Activated CD4-positive, CD25-positive, alpha-beta regulatory T cell (primary cell): ENCODE results near the gene YBX3.

ENCODE experiments used
- DNase-seq, 4 experiments: peaks; one replicate each; lab custom pipeline; 2025; lab: John Stamatoyannopoulos, UW

The YBX3 gene

DNA sequence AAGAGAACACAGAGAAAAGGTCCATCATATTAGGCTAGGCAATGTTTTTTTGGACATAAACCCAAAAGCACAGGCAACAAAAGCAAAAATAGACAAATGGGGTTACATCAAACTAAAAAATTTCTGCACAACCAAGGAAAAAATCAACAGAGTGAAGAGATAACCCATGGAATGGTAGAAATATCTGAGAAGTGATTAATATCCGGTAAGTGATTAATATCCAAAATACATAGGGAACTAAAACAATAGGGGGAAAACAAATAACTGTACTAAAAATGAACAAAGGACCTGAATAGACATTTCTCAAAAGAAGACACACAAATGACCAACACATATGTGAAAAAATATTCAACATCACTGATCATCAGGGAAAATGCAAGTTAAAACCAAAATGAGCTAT is 53.6 kb downstream of the YBX3 start:
- no peak for DNase-seq

DNA sequence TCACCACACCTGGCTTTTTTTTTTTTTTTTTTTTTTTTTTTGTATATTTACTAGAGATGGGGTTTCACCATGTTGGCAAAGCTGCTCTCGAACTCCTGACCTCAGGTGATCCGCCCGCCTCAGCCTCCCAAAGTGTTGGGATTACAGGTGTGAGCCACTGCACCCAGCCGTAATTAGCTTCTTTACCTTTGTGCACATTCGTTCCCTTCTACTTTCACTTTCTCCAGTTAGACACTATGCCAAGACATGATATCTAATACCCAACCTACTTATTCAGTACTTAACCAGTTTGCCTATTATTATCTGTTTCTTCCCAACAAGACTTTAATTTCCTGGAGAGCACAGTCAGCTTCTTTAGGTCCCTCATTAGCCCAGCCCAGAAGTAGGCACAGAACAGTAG is 54.6 kb downstream of the YBX3 start:
- no peak for DNase-seq

DNA sequence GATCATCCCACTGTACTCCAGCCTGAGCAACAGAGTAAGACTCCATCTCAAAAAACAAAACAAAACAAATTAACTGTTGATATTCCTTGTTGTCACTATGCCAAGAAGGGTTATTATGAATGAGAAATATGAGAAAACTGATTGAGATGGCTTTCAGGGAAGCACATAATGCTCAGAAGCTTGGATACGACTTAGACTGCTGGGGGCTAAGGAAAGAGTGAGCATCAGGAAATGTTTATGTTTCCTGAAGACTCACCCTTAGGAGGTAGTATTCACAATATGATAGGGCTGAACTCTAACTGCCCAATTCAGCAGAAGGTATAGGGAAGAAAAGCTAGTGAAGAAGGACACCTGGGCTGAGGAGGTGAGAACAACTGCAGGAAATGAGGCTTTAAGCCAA is 55.5 kb downstream of the YBX3 start:
- no peak for DNase-seq

DNA sequence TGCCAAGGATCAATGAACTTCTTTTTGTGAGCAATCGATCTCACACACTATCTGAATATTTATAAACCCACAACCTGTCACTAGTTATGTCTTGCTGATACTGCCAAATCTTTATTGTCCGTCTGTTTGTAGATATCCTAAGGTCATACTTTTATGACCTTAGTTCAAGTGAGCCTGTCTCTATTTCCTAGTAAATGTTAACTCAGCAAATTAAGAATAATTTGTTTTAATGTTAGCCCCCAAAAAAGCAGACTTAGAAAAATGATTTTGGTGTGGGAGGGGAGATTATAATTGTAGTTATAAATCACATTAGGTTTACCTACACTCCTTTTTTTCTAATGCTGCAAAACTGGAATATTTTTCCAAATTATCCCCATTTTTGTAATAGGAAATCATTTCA is 58.6 kb downstream of the YBX3 start:
- no peak for DNase-seq

DNA sequence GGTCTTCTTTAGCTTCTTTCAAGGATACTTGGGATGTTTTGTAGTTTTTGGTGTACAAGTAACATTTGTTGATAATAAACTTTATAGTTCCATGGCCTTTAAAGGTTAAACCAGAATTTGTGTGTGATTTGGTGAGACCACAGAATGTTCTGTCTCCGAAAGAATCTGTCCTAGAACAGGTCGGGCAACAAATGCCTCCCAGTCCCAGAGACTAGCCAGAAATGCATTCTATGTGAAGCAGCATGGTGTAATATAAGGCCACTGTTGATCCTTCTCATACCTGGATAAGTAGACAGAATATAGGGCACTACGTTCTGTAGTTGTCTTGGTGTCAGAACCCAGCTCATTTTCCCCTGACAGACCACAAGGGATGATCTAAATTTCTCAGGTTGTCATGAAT is 59.3 kb downstream of the YBX3 start:
- no peak for DNase-seq

DNA sequence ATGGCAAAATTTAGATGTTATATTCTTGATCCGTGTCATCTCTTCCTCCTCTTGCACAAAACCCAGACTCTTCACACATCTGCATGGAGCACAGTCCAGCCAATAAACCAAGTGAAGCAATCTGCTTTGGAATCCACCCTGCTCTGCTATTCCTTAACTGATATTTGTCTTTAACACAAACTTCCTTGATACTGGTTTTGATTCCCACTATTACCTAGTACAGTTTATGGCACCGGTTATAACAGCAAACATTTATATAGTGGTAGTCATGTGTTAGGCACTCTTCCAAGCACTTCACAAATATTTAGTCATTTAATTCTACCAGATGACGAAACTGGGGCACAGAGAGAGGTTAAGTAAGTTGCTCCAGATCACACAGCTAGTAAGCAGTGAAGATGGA is 61.8 kb downstream of the YBX3 start:
- DNase-seq: no peak

DNA sequence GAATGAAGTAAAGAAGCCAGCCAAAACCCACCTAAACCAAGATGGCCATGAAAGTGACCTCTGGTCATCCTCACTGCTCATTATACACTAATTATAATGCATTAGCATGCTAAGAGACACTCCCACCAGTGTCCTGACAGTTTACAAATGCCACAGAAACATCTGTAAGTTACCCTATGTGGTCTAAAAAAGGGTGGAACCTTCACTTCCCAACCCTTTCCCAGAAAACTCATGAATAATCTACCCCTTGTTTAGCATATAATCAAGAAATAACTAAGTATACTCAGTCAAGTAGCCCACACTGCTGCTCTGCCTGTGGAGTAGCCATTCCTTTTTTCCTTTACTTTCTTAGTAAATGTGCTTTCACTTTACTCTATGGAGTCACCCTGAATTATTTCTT is 69.1 kb downstream of the YBX3 start:
- DNase-seq: no peak

DNA sequence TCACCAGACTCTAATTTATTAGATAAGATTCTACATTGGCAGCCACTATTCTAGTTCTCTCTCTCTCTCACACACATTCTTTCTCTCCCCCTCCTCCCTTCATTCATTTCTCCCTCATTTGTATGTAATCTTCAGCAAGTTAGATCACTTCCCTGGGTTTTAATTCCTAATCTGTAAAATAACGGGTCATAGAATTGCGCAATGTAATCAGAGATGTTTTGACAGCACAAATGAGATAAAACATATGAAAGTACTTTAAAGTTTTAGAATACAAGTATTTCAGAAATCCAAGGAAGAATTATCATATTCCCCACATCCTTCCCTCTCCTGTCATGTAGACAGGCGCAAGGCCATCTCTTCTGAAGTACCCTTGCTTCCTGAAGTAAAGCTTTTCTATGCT is 70.9 kb downstream of the YBX3 start:
- no peak for DNase-seq
